Kidney (tissue), 14 donors: ENCODE measurements around the gene GCNT2. TPM values are rescaled to one million over a fixed set of nuclear protein-coding genes. Genes with fewer than 3 reads are reported as not detected.
A peak's percentile ranks its signal among the peaks of the same experiment; 100 is the strongest.
"Not testable (repeated sequence)": the region's sequence is repeated elsewhere in the genome, so short reads cannot be mapped to it uniquely, and the experiment has no call there.

Experiments used
- DNase-seq, 5 donors: peaks; one replicate each; pipeline ENCODE4 v3.0.0-alpha.2; 2013 to 2020
- FAIRE-seq: peaks from 2 replicates; lab custom pipeline; 2012; peaks lifted over from hg19 to GRCh38; lab: Jason Lieb, UNC
- H3K27ac ChIP-seq, 2 donors: one replicate each; pipeline ENCODE4 v1.7.0; 2013; ENCODE audit warnings: low read depth in 2 of 2, low read length in 2 of 2, inconsistent platforms in 1 of 2
- H3K27me3 ChIP-seq: one replicate; pipeline ENCODE4 v1.7.1; 2013; ENCODE audit warnings: low read length, inconsistent platforms; ENCODE audit not compliant: control insufficient read depth, insufficient read depth
- H3K36me3 ChIP-seq, 3 donors: one replicate each; pipeline versions ENCODE4 v1.7.0 to v1.7.1; 2013; ENCODE audit warnings: low read length in 3 of 3, control low read depth in 1 of 3, inconsistent platforms in 1 of 3; ENCODE audit not compliant: insufficient read depth in 3 of 3, control insufficient read depth in 2 of 3
- H3K4me1 ChIP-seq, 3 donors: one replicate each; pipeline versions ENCODE4 v1.7.0 to v1.7.1; 2013; ENCODE audit warnings: low read length in 3 of 3, inconsistent platforms in 1 of 3, low read depth in 1 of 3; ENCODE audit not compliant: control insufficient read depth in 2 of 3, insufficient read depth in 2 of 3
- H3K4me3 ChIP-seq, 3 donors: one replicate each; pipeline versions ENCODE4 v1.7.0 to v1.8.1; 2013; ENCODE audit warnings: low read length in 3 of 3, control low read depth in 1 of 3, inconsistent platforms in 1 of 3
- H3K9ac ChIP-seq, 3 donors: one replicate each; pipeline versions ENCODE4 v1.7.0 to v1.7.1; 2013; ENCODE audit warnings: low read length in 3 of 3, control low read depth in 1 of 3, inconsistent platforms in 1 of 3
- H3K9me3 ChIP-seq, 3 donors: one replicate each; pipeline versions ENCODE4 v1.7.0 to v1.7.1; 2013; ENCODE audit warnings: low read length in 3 of 3, control low read depth in 1 of 3, inconsistent platforms in 1 of 3; ENCODE audit not compliant: control insufficient read depth in 2 of 3, insufficient read depth in 1 of 3
- CTCF ChIP-seq: IDR thresholded peaks from 3 replicates; pipeline ENCODE4 v1.5.1; 2012; ENCODE audit warnings: mild to moderate bottlenecking, moderate library complexity, borderline replicate concordance; ENCODE audit not compliant: insufficient read depth; ENCODE audit errors: extremely low read depth
- intact Hi-C: fragments of 100-400 bp; cut with DNase I; formaldehyde crosslinking; loops from one replicate; pipeline ENCODE4 v1.11.1; 2022
- polyA plus RNA-seq: library from polyadenylated mRNA; stranded (reverse); fragments of 350-450 nt; fragmentation: Illumina TruSeq; extraction: RNeasy Lipid Tissue Mini Kit (QIAGEN cat#74804); gene quantifications from one replicate; pipeline ENCODE4 v1.2.3, GENCODE V29; 2014; ENCODE audit warnings: low read depth, low replicate concordance; ENCODE audit not compliant: insufficient read depth
- total RNA-seq: library from RNA; stranded (reverse); fragmentation: NEBNext Ultra II Directional; extraction: Animal tissue kit (Norgen Biotek cat#: 25700); gene quantifications from one replicate; pipeline ENCODE4 v1.2.1, GENCODE V29; 2021
- donor health status: control.
- donor health status: control.
- donor health status: control.
- donor health status: control.
- donor health status: control.
- donor health status: DM: yes; HTN: yes; CAD: no.
- donor health status: Normal renal cell carcinoma (clear cell type).

The GCNT2 gene
- total and polyA plus RNA-seq, 2 donors from 2014 or later, result 10.5 to 12.5 TPM

GRCh38 chr6:10613723-10614122, 92.6 kb downstream of the GCNT2 start:
- FAIRE-seq (no peak), DNase-seq (no peak)
- Histone ChIP-seq H3K4me1 (peaks cover 0 to 7% (median 0%) of the 10 kb centered on the region in 3 donors), H3K4me3 (no peak overlapping the region), H3K36me3 (no peaks in the 10 kb centered on the region), H3K27ac (no peak overlapping the region), H3K9me3 (no peaks in the 10 kb centered on the region), H3K9ac (no peak overlapping the region), H3K27me3 (no peaks in the 10 kb centered on the region)
- intact Hi-C loops, result no loop called here
- no peak for TF ChIP-seq CTCF

- Histone ChIP-seq H3K27ac (no peak overlapping the region), H3K4me1 (peaks cover 0 to 7% (median 0%) of the 10 kb centered on the region in 3 donors), H3K27me3 (no peaks in the 10 kb centered on the region), H3K9ac (no peak overlapping the region), H3K36me3 (no peaks in the 10 kb centered on the region), H3K4me3 (no peak overlapping the region), H3K9me3 (no peaks in the 10 kb centered on the region)
- intact Hi-C loops, result no loop called here
- TF ChIP-seq CTCF, result no peak
- DNase-seq (no peak), FAIRE-seq (no peak)
Measured at GRCh38 chr6:10615675-10616074, 94.5 kb downstream of the GCNT2 start.

DNA sequence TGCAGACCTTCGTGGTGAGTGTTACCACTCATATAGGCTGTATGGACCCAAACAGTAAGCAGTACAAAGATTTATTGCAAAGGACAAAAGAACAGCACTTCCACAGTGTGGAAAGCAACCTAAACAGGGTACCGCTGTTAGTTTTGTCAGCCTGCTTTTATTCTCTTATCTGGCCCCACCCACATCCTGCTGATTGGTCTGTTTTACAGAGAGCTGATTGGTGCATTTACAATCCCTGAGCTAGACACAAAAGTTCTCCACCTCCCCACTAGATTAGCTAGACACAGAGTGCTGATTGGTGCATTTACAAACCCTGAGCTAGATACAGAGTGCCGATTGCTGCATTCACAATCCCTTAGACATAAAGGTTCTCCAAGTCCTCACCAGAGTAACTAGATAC, 95.1 kb downstream of the GCNT2 start:
- H3K36me3 ChIP-seq, H3K9ac ChIP-seq, H3K9me3 ChIP-seq, FAIRE-seq, intact Hi-C loops, DNase-seq, H3K27ac ChIP-seq, H3K4me1 ChIP-seq, H3K4me3 ChIP-seq, H3K27me3 ChIP-seq: not testable (repeated sequence)

DNA sequence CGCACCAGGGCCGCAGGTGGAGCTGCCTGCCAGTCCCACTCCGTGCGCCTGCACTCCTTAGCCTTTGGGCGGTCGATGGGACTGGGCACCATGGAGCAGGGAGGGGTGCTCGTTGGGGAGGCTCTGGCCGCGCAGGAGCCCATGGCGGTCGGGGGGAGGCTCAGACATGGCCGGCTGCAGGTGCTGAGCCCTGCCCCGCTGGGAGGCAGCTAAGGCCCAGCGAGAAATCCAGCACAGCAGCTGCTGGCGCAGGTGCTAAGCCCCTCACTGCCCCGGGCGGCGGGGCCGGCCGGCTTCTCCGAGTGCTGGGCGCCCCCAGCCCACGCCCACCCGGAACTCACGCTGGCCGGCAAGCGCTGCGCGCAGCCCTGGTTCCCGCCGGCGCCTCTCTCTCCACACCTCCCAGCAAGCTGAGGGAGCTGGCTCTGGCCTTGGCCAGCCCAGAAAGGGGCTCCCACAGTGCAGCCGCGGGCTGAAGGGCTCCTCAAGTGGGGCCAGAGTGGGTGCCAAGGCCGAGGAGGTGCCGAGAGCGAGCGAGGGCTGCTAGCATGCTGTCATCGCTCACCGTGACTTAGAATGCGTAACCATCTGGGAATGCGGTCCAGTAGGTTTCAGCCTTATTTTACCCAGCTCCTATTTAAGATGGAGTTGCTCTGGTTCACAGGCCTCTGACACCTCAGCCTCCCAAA, 96.0 kb downstream of the GCNT2 start:
- Histone ChIP-seq H3K4me3 (no peak overlapping the region), H3K27me3 (no peaks in the 10 kb centered on the region), H3K9ac (no peak overlapping the region), H3K36me3 (peaks cover 0 to under 1% (median 0%) of the 10 kb centered on the region in 3 donors), H3K4me1 (peaks cover 0 to 7% (median 0%) of the 10 kb centered on the region in 3 donors), H3K27ac (no peak overlapping the region), H3K9me3 (no peaks in the 10 kb centered on the region)
- no peak for TF ChIP-seq CTCF
- DNase-seq (peak in 1 of 5 donors; percentile 67), FAIRE-seq (no peak)
- intact Hi-C loops, result no loop called here
